GM19455 (cell line): Measurements from ENCODE around the gene SLC6A6.
"Not testable (repeated sequence)": the region's sequence is repeated elsewhere in the genome, so short reads cannot be mapped to it uniquely, and the experiment has no call there.

Experiments
- ATAC-seq: cut with Tn5 transposase; IDR thresholded peaks from one replicate; pipeline ENCODE4 v1.9.1; 2021; ENCODE audit not compliant: unreplicated experiment

Gene SLC6A6

GRCh38 chr3:14397531-14397930 is 4.9 kb upstream of the SLC6A6 start:
- ATAC-seq: no peak

GRCh38 chr3:14397940-14398796 is 4.2 kb upstream of the SLC6A6 start:
- ATAC-seq: no peak

- ATAC-seq: no peak
Measured at GRCh38 chr3:14398797-14399106, 3.7 kb upstream of the SLC6A6 start.

DNA sequence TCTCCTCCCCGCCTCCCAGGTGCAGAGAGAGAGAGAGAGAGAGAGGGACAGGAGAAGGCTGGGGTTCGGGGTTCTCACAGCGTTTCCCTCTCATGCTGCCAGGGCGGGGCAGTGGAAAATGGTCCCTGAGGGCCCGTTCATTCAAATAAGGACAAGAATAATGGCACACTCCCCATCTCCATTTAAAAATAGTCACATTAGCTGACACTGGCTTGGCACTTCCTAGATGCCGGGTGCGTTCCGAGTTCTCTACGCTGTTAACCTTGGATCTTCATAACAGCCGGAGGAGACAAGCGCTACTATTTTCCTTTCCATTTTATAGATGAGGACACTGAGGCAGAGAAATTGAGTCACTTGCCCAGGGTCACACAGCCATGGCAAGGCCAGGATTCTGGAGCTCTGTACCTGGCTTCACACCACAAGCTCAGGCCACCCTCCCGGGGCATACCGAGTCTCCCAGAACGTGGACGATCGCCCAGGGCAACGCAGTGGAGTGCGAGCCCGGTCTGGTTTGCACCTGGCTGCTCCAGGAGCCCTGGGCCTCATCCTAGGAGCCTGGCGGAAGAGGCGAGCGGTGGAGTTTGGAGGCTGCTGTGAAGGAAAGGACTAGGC is 608 bp upstream of the SLC6A6 start:
- ATAC-seq: no peak

DNA sequence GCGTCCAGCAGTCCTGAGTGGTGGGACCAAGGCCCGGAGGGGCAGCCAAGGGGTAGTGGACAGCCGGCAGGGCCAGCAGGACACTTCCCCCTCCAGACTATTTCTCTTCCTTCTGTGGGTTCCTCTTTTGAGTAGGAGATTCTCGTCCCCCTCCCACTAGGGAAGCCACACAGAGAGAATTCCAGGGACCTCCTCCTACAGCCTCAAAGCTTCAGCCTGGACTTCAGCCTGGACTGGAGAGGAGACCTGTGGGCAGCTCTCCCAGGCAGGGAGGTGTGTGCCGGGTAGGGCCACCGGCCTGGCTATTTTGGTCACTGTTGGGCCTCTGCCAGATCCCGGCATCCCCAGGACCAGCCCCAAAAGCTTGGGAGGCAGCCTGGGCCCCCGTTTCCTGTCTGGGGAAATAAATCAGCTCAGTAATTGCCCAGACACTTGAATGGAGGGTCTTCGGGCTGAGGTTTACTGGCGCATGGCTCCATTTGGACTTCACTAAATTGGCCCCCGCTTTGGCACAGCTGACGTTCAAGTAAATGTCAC is 1.3 kb downstream of the SLC6A6 start:
- no peak for ATAC-seq

DNA sequence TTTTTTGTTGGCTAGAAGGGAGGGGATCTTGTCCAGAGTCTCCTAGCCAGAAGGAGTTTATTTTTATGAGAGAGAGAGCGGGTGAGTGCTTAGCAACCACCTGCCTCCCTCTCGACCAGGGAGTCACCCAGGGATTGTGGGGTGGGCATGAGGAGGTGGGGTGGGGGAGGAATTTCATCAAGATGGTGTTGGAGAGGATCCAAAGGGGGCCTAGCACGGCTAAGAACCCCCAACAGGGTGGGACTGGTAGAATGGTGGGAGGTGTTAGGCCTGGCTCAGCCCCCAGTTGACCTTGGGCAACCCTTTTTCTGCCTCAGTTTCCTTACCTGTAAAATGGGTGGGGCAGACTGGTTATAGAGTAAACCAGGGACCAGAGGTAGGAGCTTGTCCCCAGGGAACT is 1.8 kb downstream of the SLC6A6 start:
- no peak for ATAC-seq

DNA sequence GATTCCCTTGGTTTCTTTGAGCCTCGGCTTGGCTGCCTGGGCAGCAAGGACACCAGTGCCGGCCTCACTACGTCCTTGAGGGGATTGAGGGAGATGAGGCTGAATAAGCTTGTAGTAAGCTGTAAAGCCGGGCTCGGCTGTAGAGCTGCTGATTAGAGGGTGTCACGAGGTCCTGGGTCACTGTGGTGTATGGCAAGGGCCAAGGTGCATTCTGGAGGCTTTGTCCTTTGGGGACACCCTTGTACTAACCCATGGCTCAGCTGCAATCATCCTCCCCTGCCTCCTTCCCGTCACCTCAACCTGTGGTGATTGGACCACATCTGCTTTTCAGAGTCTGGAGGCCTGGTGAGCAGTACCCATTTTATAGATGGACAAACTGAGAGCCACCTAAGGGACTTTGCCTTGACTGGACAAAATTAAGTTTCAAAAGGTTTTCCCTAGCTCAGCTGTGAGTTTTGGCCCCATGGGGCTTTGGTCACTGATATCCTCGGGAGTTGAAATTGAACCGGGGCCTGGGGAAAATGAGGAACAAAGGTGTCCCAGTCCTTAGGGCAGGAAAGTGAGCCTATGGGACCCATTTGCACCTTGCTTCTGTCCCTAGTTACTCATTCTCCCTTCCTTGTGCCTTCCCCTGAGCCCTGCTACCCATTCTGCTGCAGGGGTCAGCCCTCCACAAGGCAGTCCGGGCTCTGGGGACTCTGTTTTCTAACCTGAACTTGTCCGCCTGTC is 2.4 kb downstream of the SLC6A6 start:
- no peak for ATAC-seq

- no peak for ATAC-seq
Measured at GRCh38 chr3:14405360-14406238, 3.2 kb downstream of the SLC6A6 start.

DNA sequence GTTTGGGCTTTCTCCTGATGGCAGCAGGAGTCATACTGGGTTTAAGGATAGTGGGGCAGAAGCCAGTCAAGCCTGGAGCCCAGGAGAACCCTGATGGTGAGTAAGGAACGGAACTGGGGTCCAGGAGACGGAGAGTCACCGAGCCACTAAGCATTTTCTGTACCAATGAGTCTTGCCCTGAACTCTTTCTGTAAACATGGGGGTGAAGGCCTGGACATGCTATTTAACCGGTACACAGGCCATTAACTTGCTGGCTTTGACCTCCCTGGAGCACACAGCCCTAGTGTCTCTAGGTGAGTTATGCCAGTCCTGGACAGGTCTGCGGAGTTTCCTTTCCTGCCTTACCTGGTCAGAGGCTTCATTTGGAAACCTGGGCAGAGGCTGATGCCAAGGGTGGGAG is 3.9 kb downstream of the SLC6A6 start:
- no peak for ATAC-seq

DNA sequence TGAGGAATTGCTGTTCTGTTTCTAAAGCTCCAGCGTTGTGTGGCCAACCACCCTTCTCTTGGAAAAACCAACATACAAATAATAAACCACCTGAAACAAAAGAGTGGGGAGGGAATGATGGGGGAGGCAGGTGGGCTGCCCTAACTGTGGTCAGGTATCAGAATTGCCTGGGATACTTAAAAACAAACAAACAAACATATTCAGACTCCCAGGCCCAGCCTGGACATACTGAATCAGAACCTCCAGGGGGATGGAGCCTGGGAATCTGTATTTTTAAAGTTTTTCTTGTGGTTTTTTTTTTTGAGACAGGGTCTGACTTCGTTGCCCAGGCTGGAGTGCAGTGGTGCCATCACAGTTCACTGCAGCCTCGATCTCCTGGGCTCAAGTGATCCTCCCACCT is 4.4 kb downstream of the SLC6A6 start:
- no peak for ATAC-seq

GRCh38 chr3:14407203-14407602 is 4.8 kb downstream of the SLC6A6 start:
- ATAC-seq: no peak

- ATAC-seq: not testable (repeated sequence)
Measured at GRCh38 chr3:14409779-14410063, 7.3 kb downstream of the SLC6A6 start.

DNA sequence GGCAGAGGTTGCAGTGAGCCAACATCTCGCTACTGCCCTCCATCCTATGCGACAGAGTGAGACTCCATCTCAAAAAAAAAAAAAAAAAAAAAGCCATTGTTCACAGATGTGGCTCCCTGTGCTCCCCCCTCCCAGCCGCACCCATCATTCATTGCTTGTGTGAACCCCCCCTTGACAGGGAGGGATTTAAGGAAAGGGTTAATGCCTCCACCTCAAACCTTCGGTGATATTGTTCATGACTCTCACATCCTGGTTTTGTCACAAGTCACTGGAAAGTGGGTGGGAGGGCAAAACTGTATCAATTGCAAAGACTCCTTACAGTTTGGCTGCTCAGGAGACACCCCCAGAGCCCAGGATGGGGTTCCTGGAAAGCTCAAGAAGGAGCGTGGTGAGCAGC is 7.7 kb downstream of the SLC6A6 start:
- no peak for ATAC-seq

DNA sequence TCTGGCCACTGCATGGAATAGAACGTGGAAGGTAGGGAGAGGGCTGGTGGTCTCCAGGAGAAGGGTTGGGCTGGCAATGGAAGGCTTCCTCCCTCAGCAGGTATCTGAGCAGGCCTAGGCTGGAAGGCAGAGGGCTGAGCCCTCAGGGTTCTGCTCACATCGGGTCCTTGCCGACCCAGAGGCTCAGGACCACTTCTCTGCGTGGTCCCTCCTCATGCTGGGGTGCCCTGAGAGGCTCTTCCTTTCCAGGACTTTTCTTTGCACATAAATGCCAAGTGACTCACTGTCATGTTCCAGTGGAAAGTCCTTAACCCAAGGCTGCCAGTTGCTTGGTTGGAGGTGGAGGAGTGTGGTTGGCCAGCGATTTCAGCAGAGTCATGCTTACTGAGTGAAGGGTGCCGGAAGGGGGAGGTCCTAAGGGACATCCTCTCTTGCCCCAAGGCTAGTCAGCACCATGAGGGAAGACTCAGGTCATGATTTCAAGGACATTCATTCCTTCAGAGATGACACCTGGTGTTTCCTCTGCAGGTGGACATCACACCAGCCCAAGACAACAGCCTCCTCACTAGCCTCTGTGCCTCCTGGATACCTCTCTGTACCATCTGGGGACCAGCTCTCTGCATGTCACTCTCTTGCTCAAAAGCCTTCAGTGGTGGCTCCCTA is 8.2 kb downstream of the SLC6A6 start:
- ATAC-seq: no peak

DNA sequence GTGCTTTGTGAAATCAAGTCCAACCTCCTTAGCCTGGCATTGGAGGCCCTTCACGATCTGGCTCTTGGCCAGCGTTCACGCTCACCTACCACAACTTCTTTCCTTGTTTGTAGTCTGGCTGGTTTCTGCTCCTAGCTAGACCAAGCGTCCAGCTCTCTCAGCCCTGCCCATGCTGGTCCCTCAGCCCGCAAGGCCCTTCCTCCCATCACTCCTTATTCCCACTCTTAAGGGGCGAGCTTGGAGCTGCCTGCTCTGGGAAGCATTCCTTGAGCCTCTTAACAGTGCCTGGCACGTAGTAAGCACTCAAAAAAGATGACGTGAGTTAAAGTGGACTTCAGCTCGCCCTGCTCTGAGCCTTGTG is 8.7 kb downstream of the SLC6A6 start:
- ATAC-seq: no peak

DNA sequence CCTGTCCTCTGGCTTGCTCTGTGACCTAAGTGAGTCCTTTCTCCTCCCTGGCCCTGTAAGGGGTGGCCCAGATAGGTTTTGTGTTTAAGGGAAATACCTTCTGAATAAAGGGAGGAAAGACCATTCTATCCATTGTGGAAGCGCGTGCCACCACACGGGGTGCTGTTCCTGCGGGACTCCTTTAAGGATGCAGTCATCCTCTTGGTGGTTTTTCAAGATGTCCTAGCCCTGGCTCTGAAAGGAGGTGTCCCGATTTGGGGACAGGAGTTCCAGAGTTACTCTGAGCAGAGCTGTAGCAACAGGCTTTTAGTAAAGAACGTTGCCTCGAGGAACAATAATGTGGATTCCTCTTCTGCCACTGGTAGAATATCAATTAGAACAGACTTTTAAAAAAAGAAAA is 9.6 kb downstream of the SLC6A6 start:
- ATAC-seq: no peak

DNA sequence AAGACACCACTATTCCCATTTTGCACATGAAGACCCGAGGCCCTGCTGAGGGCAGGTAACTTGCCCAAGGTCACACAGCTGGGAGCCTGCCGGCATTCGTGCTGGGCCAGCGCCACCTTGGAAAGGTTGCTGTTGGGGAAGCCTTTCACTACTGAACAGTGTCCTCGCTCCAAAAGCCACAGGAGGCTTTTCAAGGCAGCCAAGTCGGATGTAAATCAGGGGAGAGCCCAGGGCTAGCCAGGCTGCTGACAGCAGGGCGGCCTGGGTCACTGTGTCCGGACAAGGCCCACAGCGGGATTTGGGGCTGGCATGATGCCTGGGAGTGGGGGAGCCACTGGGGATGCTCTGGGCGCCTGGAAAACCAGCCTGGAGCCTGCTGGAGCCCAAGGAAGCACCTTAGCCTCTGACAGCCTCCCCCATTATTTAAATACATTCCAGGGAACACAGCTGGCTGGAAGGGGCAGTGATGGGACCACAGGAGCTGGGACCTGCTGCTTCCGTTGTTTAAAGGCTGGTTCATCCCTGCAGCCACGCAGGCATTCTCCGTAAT is 10.5 kb downstream of the SLC6A6 start:
- no peak for ATAC-seq

DNA sequence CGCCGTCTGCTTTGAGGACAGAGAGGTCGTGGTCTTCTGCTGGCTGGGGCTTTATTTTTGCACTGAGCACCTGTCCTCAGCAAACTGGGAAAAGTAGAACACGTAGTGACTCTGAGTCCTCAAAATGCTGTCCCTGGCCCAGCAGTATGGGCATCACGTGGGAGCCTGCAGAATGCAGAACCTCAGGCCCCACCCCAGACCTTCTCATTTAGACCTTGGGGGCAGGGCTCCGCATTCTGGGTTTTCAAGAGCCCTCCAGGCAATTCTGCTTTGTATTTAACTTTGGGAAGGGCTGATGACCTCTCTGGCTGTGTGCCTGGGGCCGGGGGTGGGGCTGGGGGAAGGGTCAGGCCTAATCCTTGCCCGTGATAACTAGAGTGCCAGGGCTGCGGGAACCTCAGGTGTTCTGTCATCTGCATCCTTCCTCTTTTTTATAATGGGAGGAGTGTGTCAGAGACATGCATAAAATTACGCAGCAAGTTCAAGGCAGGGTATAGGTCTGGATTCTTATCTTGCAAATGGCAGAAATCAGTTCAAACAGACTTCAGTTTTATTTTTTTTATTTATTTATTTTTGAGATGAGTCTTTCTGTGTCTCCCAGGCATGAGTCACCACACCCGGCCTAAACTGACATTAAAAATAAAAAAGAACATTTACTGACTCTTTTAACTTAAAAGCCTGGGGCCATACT is 11.1 kb downstream of the SLC6A6 start:
- no peak for ATAC-seq

- no peak for ATAC-seq
Measured at GRCh38 chr3:14414846-14415464, 12.5 kb downstream of the SLC6A6 start.
